ENCODE results near the gene VTI1A. TPM values are rescaled to one million over a fixed set of nuclear protein-coding genes. Genes with fewer than 3 reads are reported as not detected.

The VTI1A gene
- polyA plus RNA-seq, 1 donor from 2014 or later: 28.7 TPM

- no peak overlapping the region for H3K4me2 ChIP-seq (ENCODE audit: low read length)
- H3K9ac ChIP-seq (ENCODE audit: low read length): no peak overlapping the region
- TF ChIP-seq EP300 (conservative IDR thresholded peaks at IDR 0.05; ENCODE audit: poor library complexity, severe bottlenecking): no peak
- no peak for TF ChIP-seq RAD21 (conservative IDR thresholded peaks at IDR 0.05)
- TF ChIP-seq CTCF (IDR thresholded peaks at IDR 0.05; ENCODE audit: poor library complexity, severe bottlenecking): no peak
- TF ChIP-seq EZH2 (IDR thresholded peaks at IDR 0.05; ENCODE audit: borderline replicate concordance, insufficient read depth, low read length, poor library complexity, severe bottlenecking): no peak
- no peak for TF ChIP-seq TAF1 (IDR thresholded peaks at IDR 0.05; ENCODE audit: low read depth)
- no peak for TF ChIP-seq REST (IDR thresholded peaks at IDR 0.05; ENCODE audit: borderline replicate concordance)
- no peak for TF ChIP-seq SMC3 (conservative IDR thresholded peaks at IDR 0.05; ENCODE audit: poor library complexity)
- no peak for TF ChIP-seq MXI1 (conservative IDR thresholded peaks at IDR 0.05; ENCODE audit: poor library complexity, severe bottlenecking)
- no peak for TF ChIP-seq POLR2AphosphoS5 (IDR thresholded peaks at IDR 0.05)
Measured at GRCh38 chr10:112559349-112559748, 112.3 kb downstream of the VTI1A start.

GRCh38 chr10:112562122-112562521 lies 115.1 kb downstream of the VTI1A start:
- H3K4me2 ChIP-seq (ENCODE audit: low read length): no peak overlapping the region
- H3K9me3 ChIP-seq (ENCODE audit: low read length): no peaks in the 10 kb centered on the region
- H3K4me3 ChIP-seq (ENCODE audit: low read length): no peak overlapping the region
- H3K27me3 ChIP-seq (ENCODE audit: insufficient read depth, low read depth, low read length): no peaks in the 10 kb centered on the region
- H3K79me2 ChIP-seq (replicated peaks; ENCODE audit: insufficient read depth, low read length): no peaks in the 10 kb centered on the region
- H3K27ac ChIP-seq (ENCODE audit: low read length): no peak overlapping the region
- no peak for TF ChIP-seq SMC3 (conservative IDR thresholded peaks at IDR 0.05; ENCODE audit: poor library complexity)
- TF ChIP-seq TAF1 (IDR thresholded peaks at IDR 0.05; ENCODE audit: low read depth): no peak
- no peak for TF ChIP-seq RAD21 (conservative IDR thresholded peaks at IDR 0.05)
- no peak for TF ChIP-seq EP300 (conservative IDR thresholded peaks at IDR 0.05; ENCODE audit: poor library complexity, severe bottlenecking)
- H4K20me1 ChIP-seq (ENCODE audit: insufficient read depth): no peaks in the 10 kb centered on the region
- H3K36me3 ChIP-seq (ENCODE audit: insufficient read depth, low read length): no peaks in the 10 kb centered on the region
- H3K9ac ChIP-seq (ENCODE audit: low read length): no peak overlapping the region
- no peaks in the 10 kb centered on the region for H3K9me2 ChIP-seq (ENCODE audit: insufficient read depth, low read length)
- H2AFZ ChIP-seq (ENCODE audit: low read depth, low read length): no peak overlapping the region
- H3F3A ChIP-seq (ENCODE audit: insufficient read depth, low read length, poor library complexity, severe bottlenecking): no peaks in the 10 kb centered on the region

More at GRCh38 chr10:112559349-112559748, 112.3 kb downstream of the VTI1A start:
- no peak overlapping the region for H3K27ac ChIP-seq (ENCODE audit: low read length)
- H3K79me2 ChIP-seq (replicated peaks; ENCODE audit: insufficient read depth, low read length): no peaks in the 10 kb centered on the region
- H4K20me1 ChIP-seq (ENCODE audit: insufficient read depth): no peaks in the 10 kb centered on the region
- H3F3A ChIP-seq (ENCODE audit: insufficient read depth, low read length, poor library complexity, severe bottlenecking): no peaks in the 10 kb centered on the region
- H3K4me3 ChIP-seq (ENCODE audit: low read length): no peak overlapping the region
- no peaks in the 10 kb centered on the region for H3K36me3 ChIP-seq (ENCODE audit: insufficient read depth, low read length)
- H3K27me3 ChIP-seq (ENCODE audit: insufficient read depth, low read depth, low read length): no peaks in the 10 kb centered on the region
- no peak overlapping the region for H2AFZ ChIP-seq (ENCODE audit: low read depth, low read length)
- H3K9me2 ChIP-seq (ENCODE audit: insufficient read depth, low read length): no peaks in the 10 kb centered on the region
- no peaks in the 10 kb centered on the region for H3K9me3 ChIP-seq (ENCODE audit: low read length)
